A549 (cell line): Measurements from ENCODE around the gene LLCFC1. TPM values are rescaled to one million over a fixed set of nuclear protein-coding genes. Genes with fewer than 3 reads are reported as not detected.

Experiments
- ATAC-seq, 2 experiments: fragments of 200-7000 bp in 1 of 2; fragments of >200 bp in 1 of 2; cut with Nextera tagmentation in 1 of 2; cut with Tn5 transposase in 1 of 2; 3 replicates each; pipeline versions ENCODE4 v1.8.0 to v1.9.1; 2018 to 2020; ENCODE audit warnings: mild to moderate bottlenecking in 1 of 2, moderate library complexity in 1 of 2
- CTCF ChIA-PET: fragments of 300-600 bp; sonication (Branson Sonifier 250); formaldehyde crosslinking; extraction: SDS; loops from one replicate; lab custom pipeline; 2021; ENCODE audit warnings: antibody characterized with exemption, inconsistent platforms; lab: Yijun Ruan, JAX
- POLR2A ChIA-PET: fragments of 350-600 bp; formaldehyde crosslinking; extraction: SDS; loops from one replicate; lab custom pipeline; 2021; ENCODE audit warnings: antibody characterized with exemption, inconsistent platforms; lab: Yijun Ruan, JAX
- DNase-seq, 2 experiments: peaks; one replicate each; pipeline versions ENCODE4 v3.0.0 to v3.0.0-alpha.2; 2011 to 2016; ENCODE audit warnings: low read depth in 1 of 2, low spot score in 1 of 2
- FAIRE-seq: peaks from 2 replicates; lab custom pipeline; 2011; peaks lifted over from hg19 to GRCh38; lab: Jason Lieb, UNC
- H3K27ac ChIP-seq, 2 experiments: fragments of >200 bp; sonication (Bioruptor Twin); formaldehyde crosslinking; 3 replicates each; pipeline ENCODE4 v1.5.1; 2016 to 2017
- H3K4me1 ChIP-seq: fragments of >200 bp; sonication (Bioruptor Twin); formaldehyde crosslinking; 3 replicates; pipeline ENCODE4 v1.6.1; 2016
- H3K4me2 ChIP-seq: fragments of >200 bp; sonication (Bioruptor Twin); formaldehyde crosslinking; 3 replicates; pipeline ENCODE4 v1.6.1; 2016
- H3K4me3 ChIP-seq: fragments of >200 bp; sonication (Bioruptor Twin); formaldehyde crosslinking; 3 replicates; pipeline ENCODE4 v1.5.1; 2016
- H3K9me3 ChIP-seq: fragments of >200 bp; sonication (Bioruptor Twin); formaldehyde crosslinking; 3 replicates; pipeline ENCODE4 v1.6.1; 2016
- ATOH8 ChIP-seq: fragments of 250-450 bp; sonication (Bioruptor Pico); IDR thresholded peaks from 2 replicates; pipeline ENCODE4 v1.5.0; 2020; ENCODE audit warnings: low read depth, mild to moderate bottlenecking, moderate library complexity
- BHLHE40 ChIP-seq: IDR thresholded peaks from 2 replicates; pipeline ENCODE4 v1.6.1; 2012; ENCODE audit warnings: low read depth, low read length, inconsistent platforms
- CBX8 ChIP-seq: fragments of 200-600 bp; sonication (generic); IDR thresholded peaks from 2 replicates; pipeline ENCODE4 v1.6.1; 2016
- CHD4 ChIP-seq: fragments of 200-600 bp; sonication (generic); IDR thresholded peaks from 2 replicates; pipeline ENCODE4 v1.6.1; 2016; ENCODE audit warnings: antibody characterized with exemption, mild to moderate bottlenecking, borderline replicate concordance
- EHMT2 ChIP-seq: fragments of 200-600 bp; sonication (generic); IDR thresholded peaks from 2 replicates; pipeline ENCODE4 v1.6.1; 2016; ENCODE audit warnings: antibody characterized with exemption, low read depth, mild to moderate bottlenecking, moderate library complexity
- EP300 ChIP-seq, 2 experiments: fragments of >200 bp; sonication (Bioruptor Twin); formaldehyde crosslinking; IDR thresholded peaks; 2 replicates in 1 of 2; 3 replicates in 1 of 2; pipeline ENCODE4 v1.6.1; 2016 to 2017
- ESRRA ChIP-seq: fragments of 150-350 bp; IDR thresholded peaks from 2 replicates; pipeline ENCODE4 v1.6.1; 2014; ENCODE audit warnings: mild to moderate bottlenecking, low read length, borderline replicate concordance
- FOSB ChIP-seq: fragments of 250-450 bp; sonication (Bioruptor Pico); IDR thresholded peaks from 2 replicates; pipeline ENCODE4 v1.5.0; 2020; ENCODE audit warnings: mild to moderate bottlenecking, moderate library complexity
- FOXS1 ChIP-seq: fragments of 250-450 bp; sonication (Bioruptor Pico); IDR thresholded peaks from 2 replicates; pipeline ENCODE4 v1.5.0; 2020; ENCODE audit warnings: mild to moderate bottlenecking, moderate library complexity
- GATA3 ChIP-seq: IDR thresholded peaks from 2 replicates; pipeline ENCODE4 v1.6.1; 2012; ENCODE audit warnings: borderline replicate concordance
- HDAC2 ChIP-seq: fragments of 200-600 bp; sonication (generic); IDR thresholded peaks from 2 replicates; pipeline ENCODE4 v1.6.1; 2016
- HEYL ChIP-seq: fragments of 250-450 bp; sonication (Bioruptor Pico); IDR thresholded peaks from 2 replicates; pipeline ENCODE4 v1.8.0; 2021; ENCODE audit warnings: mild to moderate bottlenecking, moderate library complexity
- HOXB13 ChIP-seq: fragments of 250-450 bp; sonication (Bioruptor Pico); IDR thresholded peaks from 2 replicates; pipeline ENCODE4 v1.5.0; 2020; ENCODE audit warnings: low read depth, mild to moderate bottlenecking, moderate library complexity
- HOXB5 ChIP-seq: fragments of 250-450 bp; sonication (Bioruptor Pico); IDR thresholded peaks from 2 replicates; pipeline ENCODE4 v1.5.0; 2020; ENCODE audit warnings: mild to moderate bottlenecking, moderate library complexity
- KDM1A ChIP-seq: fragments of 200-600 bp; sonication (generic); IDR thresholded peaks from 2 replicates; pipeline ENCODE4 v1.6.1; 2016; ENCODE audit warnings: low read depth, mild to moderate bottlenecking
- MAZ ChIP-seq: fragments of 150-350 bp; IDR thresholded peaks from 2 replicates; pipeline ENCODE4 v1.6.1; 2014; ENCODE audit warnings: antibody characterized with exemption, low read depth, low read length, borderline replicate concordance
- NFE2L2 ChIP-seq: fragments of 150-350 bp; conservative IDR thresholded peaks from 2 replicates; pipeline ENCODE4 v1.6.1; 2014; ENCODE audit warnings: low read length
- NPAS2 ChIP-seq: fragments of 250-450 bp; sonication (Bioruptor Pico); IDR thresholded peaks from 2 replicates; pipeline ENCODE4 v1.8.0; 2022; ENCODE audit warnings: mild to moderate bottlenecking, moderate library complexity, borderline replicate concordance
- RAD21 ChIP-seq, 2 experiments: fragments of >200 bp in 1 of 2; sonication (Bioruptor Twin) in 1 of 2; formaldehyde crosslinking in 1 of 2; IDR thresholded peaks in 1 of 2; conservative IDR thresholded peaks in 1 of 2; 2 replicates in 1 of 2; 3 replicates in 1 of 2; pipeline ENCODE4 v1.6.1; 2012 to 2018; ENCODE audit warnings: inconsistent platforms in 1 of 2
- RARB ChIP-seq: fragments of 250-450 bp; sonication (Bioruptor Pico); IDR thresholded peaks from 2 replicates; pipeline ENCODE4 v1.8.0; 2021; ENCODE audit warnings: mild to moderate bottlenecking, moderate library complexity
- RFX5 ChIP-seq: fragments of 450-650 bp; IDR thresholded peaks from 2 replicates; pipeline ENCODE4 v1.7.1; 2014; ENCODE audit warnings: antibody characterized with exemption, mild to moderate bottlenecking, moderate library complexity
- RNF2 ChIP-seq: fragments of 200-600 bp; sonication (generic); IDR thresholded peaks from 2 replicates; pipeline ENCODE4 v1.6.1; 2016; ENCODE audit warnings: low read depth, mild to moderate bottlenecking, antibody characterized with exemption, moderate library complexity, borderline replicate concordance
- TFCP2L1 ChIP-seq: fragments of 250-450 bp; sonication (Bioruptor Pico); IDR thresholded peaks from 2 replicates; pipeline ENCODE4 v1.5.0; 2021; ENCODE audit warnings: mild to moderate bottlenecking
- TP53 ChIP-seq: fragments of 250-450 bp; sonication (Bioruptor Pico); IDR thresholded peaks from 2 replicates; pipeline ENCODE4 v1.5.0; 2021; ENCODE audit warnings: mild to moderate bottlenecking, moderate library complexity
- USF2 ChIP-seq: fragments of 450-650 bp; IDR thresholded peaks from 2 replicates; pipeline ENCODE4 v1.6.1; 2014; ENCODE audit warnings: antibody characterized with exemption
- ZNF302 ChIP-seq: fragments of 250-450 bp; sonication (Bioruptor Pico); IDR thresholded peaks from 2 replicates; pipeline ENCODE4 v1.9.0; 2021; ENCODE audit warnings: inconsistent platforms, mild to moderate bottlenecking, moderate library complexity
- ZSCAN20 ChIP-seq: fragments of 250-450 bp; sonication (Bioruptor Pico); IDR thresholded peaks from 2 replicates; pipeline ENCODE4 v1.8.0; 2022; ENCODE audit warnings: mild to moderate bottlenecking, moderate library complexity
- WGBS: methylation state at CpG from one replicate; pipeline ENCODE4 v1.1.6; 2017; ENCODE audit errors: missing lambda C conversion rate; 5-methylcytosine and 5-hydroxymethylcytosine counted together
- polyA plus RNA-seq, 4 experiments: library from polyadenylated mRNA; depleted of rRNA in 3 of 4; stranded (reverse); fragments of >200 nt; fragmentation: RNase III in 1 of 4; extraction: RNeasy Plus Mini Kit Qiagen cat#74134 plus additional on column Dnase treatment in 1 of 4; gene quantifications; 2 replicates in 3 of 4; 3 replicates in 1 of 4; pipeline ENCODE4 v1.2.3, GENCODE V29; 2011 to 2017
- TF ChIP-seq, protein P1 (sequence below): IDR thresholded peaks from 2 replicates; pipeline ENCODE4 v1.6.1; 2012
- TF ChIP-seq, protein P2 (sequence below): fragments of >200 bp; sonication (Bioruptor Twin); formaldehyde crosslinking; IDR thresholded peaks from 2 replicates; pipeline ENCODE4 v1.6.1; 2016
- TF ChIP-seq, protein P3 (sequence below): fragments of 200-600 bp; sonication (generic); IDR thresholded peaks from 2 replicates; pipeline ENCODE4 v1.6.1; 2016; ENCODE audit warnings: antibody characterized with exemption, mild to moderate bottlenecking, moderate library complexity
- TF ChIP-seq, protein P4 (sequence below): IDR thresholded peaks from 2 replicates; pipeline ENCODE4 v1.6.1; 2012

The LLCFC1 gene
- polyA plus RNA-seq, 2 of the 4 experiments (the other 2 are of a cell fraction): not detected

GRCh38 chr7:142892951-142893350 is 46.3 kb upstream of the LLCFC1 start:
- ATAC-seq: no peak
- no peak for DNase-seq
- Histone ChIP-seq H3K4me1 (no peaks in the 10 kb centered on the region), H3K4me2 (no peak overlapping the region), H3K9me3 (no peaks in the 10 kb centered on the region), H3K4me3 (no peak overlapping the region), H3K27ac (no peak overlapping the region)
- POLR2A ChIA-PET: no interaction called here
- TF ChIP-seq EHMT2: no peak
- TF ChIP-seq USF2: no peak
- TF ChIP-seq HEYL: no peak
- no peak for TF ChIP-seq ZNF302 (CRISPR knock-in tag)
- TF ChIP-seq, protein P1, sequence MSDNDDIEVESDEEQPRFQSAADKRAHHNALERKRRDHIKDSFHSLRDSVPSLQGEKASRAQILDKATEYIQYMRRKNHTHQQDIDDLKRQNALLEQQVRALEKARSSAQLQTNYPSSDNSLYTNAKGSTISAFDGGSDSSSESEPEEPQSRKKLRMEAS: no peak
- no peak for TF ChIP-seq FOXS1 (CRISPR knock-in tag)
- WGBS: 48% methylated on average over 4 of the region's 5 CpGs
- CTCF ChIA-PET: interaction anchor here (0.8 to 0.9 kb wide), 2 partner anchors 27 to 322 kb away, joined by 3 to 4 read pairs; no protein-coding TSS in a partner anchor
- no peak for FAIRE-seq

- DNase-seq: no peak
These were observed 44.9 kb upstream of the LLCFC1 start for GRCh38 chr7:142894112-142894984.

GRCh38 chr7:142894985-142895593 is 44.2 kb upstream of the LLCFC1 start:
- no peak overlapping the region for H3K4me2 ChIP-seq
- POLR2A ChIA-PET: no interaction called here
- CTCF ChIA-PET: interaction anchor here (1.0 to 1.8 kb wide), 4 partner anchors 16 to 320 kb away, joined by 3 to 4 read pairs (median 3); no protein-coding TSS in a partner anchor
- no peak for DNase-seq
- no peak for FAIRE-seq
- WGBS: 27% methylated on average over 6 of the region's 6 CpGs
- H3K4me1 ChIP-seq: no peaks in the 10 kb centered on the region
- ATAC-seq: no peak
- H3K9me3 ChIP-seq: no peaks in the 10 kb centered on the region
- no peak overlapping the region for H3K4me3 ChIP-seq
- no peak overlapping the region for H3K27ac ChIP-seq
- TF ChIP-seq, protein P2, sequence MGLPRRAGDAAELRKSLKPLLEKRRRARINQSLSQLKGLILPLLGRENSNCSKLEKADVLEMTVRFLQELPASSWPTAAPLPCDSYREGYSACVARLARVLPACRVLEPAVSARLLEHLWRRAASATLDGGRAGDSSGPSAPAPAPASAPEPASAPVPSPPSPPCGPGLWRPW: no peak
- no peak for TF ChIP-seq FOXS1 (CRISPR knock-in tag)
- TF ChIP-seq NPAS2: no peak
- TF ChIP-seq RFX5: no peak
- TF ChIP-seq, protein P3, sequence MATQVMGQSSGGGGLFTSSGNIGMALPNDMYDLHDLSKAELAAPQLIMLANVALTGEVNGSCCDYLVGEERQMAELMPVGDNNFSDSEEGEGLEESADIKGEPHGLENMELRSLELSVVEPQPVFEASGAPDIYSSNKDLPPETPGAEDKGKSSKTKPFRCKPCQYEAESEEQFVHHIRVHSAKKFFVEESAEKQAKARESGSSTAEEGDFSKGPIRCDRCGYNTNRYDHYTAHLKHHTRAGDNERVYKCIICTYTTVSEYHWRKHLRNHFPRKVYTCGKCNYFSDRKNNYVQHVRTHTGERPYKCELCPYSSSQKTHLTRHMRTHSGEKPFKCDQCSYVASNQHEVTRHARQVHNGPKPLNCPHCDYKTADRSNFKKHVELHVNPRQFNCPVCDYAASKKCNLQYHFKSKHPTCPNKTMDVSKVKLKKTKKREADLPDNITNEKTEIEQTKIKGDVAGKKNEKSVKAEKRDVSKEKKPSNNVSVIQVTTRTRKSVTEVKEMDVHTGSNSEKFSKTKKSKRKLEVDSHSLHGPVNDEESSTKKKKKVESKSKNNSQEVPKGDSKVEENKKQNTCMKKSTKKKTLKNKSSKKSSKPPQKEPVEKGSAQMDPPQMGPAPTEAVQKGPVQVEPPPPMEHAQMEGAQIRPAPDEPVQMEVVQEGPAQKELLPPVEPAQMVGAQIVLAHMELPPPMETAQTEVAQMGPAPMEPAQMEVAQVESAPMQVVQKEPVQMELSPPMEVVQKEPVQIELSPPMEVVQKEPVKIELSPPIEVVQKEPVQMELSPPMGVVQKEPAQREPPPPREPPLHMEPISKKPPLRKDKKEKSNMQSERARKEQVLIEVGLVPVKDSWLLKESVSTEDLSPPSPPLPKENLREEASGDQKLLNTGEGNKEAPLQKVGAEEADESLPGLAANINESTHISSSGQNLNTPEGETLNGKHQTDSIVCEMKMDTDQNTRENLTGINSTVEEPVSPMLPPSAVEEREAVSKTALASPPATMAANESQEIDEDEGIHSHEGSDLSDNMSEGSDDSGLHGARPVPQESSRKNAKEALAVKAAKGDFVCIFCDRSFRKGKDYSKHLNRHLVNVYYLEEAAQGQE: no peak
- no peak for TF ChIP-seq HEYL
- TF ChIP-seq CHD4: no peak
- TF ChIP-seq EP300 (IDR thresholded peaks at IDR 0.05): no peak
- TF ChIP-seq ZNF302 (CRISPR knock-in tag): no peak
- TF ChIP-seq TFCP2L1 (CRISPR knock-in tag): no peak
- TF ChIP-seq HOXB5: no peak
- TF ChIP-seq FOSB (CRISPR knock-in tag): no peak

More at GRCh38 chr7:142894112-142894984, 44.9 kb upstream of the LLCFC1 start:
- CTCF ChIA-PET: interaction anchor here (1.0 to 1.8 kb wide), 4 partner anchors 15 to 321 kb away, joined by 3 to 4 read pairs (median 3); no protein-coding TSS in a partner anchor
- 19% methylated on average over 12 of the region's 12 CpGs for WGBS
- no peak for FAIRE-seq
- no peak for ATAC-seq
- H3K4me2 ChIP-seq: no peak overlapping the region
- no peak overlapping the region for H3K27ac ChIP-seq
- H3K9me3 ChIP-seq: no peaks in the 10 kb centered on the region
- no peaks in the 10 kb centered on the region for H3K4me1 ChIP-seq
- TF ChIP-seq HDAC2: no peak
- TF ChIP-seq RAD21 (conservative IDR thresholded peaks at IDR 0.05 in 1 of 2, IDR thresholded peaks at IDR 0.05 in 1 of 2): no peak
- no peak for TF ChIP-seq RARB (CRISPR knock-in tag)
- TF ChIP-seq ATOH8 (CRISPR knock-in tag): no peak
- TF ChIP-seq GATA3: no peak
- TF ChIP-seq, protein P4, sequence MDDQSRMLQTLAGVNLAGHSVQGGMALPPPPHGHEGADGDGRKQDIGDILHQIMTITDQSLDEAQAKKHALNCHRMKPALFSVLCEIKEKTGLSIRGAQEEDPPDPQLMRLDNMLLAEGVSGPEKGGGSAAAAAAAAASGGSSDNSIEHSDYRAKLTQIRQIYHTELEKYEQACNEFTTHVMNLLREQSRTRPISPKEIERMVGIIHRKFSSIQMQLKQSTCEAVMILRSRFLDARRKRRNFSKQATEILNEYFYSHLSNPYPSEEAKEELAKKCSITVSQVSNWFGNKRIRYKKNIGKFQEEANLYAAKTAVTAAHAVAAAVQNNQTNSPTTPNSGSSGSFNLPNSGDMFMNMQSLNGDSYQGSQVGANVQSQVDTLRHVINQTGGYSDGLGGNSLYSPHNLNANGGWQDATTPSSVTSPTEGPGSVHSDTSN: no peak
- TF ChIP-seq BHLHE40: no peak
- no peak for TF ChIP-seq CBX8
- no peak for TF ChIP-seq RNF2
- TF ChIP-seq TP53: no peak
- TF ChIP-seq ESRRA: no peak
- TF ChIP-seq HOXB13 (CRISPR knock-in tag): no peak
- no peak for TF ChIP-seq ZSCAN20
- TF ChIP-seq KDM1A: no peak
- no peak for TF ChIP-seq NFE2L2
- TF ChIP-seq HOXB5: no peak
- no peak for TF ChIP-seq MAZ
- POLR2A ChIA-PET: no interaction called here
- H3K4me3 ChIP-seq: no peak overlapping the region
